Endothelial cell of umbilical vein (primary cell): Measurements from ENCODE around the gene RNF214. TPM values are rescaled to one million over a fixed set of nuclear protein-coding genes. Genes with fewer than 3 reads are reported as not detected.

Source experiments
- BruUV-seq: library from RNA; stranded (reverse); fragments of 400-500 nt; replicated peaks from 2 replicates; lab custom pipeline; 2021; lab: Mats Ljungman, UMichigan
- CTCF ChIA-PET: fragments of 300-600, 350-600 bp; sonication (Branson Sonifier 250); formaldehyde crosslinking; loops from one replicate; lab custom pipeline; 2021; ENCODE audit warnings: antibody characterized with exemption, inconsistent platforms; lab: Charles Lee
- POLR2A ChIA-PET: fragments of 300-600, 350-600 bp; sonication (Branson Sonifier 250); formaldehyde crosslinking; loops from one replicate; lab custom pipeline; 2021; ENCODE audit warnings: antibody characterized with exemption, inconsistent platforms; lab: Charles Lee
- DNase-seq: peaks from one replicate; pipeline ENCODE4 v3.0.0-alpha.2; 2011; ENCODE audit warnings: low read depth, low spot score
- FAIRE-seq: peaks from 2 replicates; lab custom pipeline; 2011; peaks lifted over from hg19 to GRCh38; lab: Jason Lieb, UNC
- H2AFZ ChIP-seq: 2 replicates; pipeline ENCODE4 v1.6.0; 2012; ENCODE audit warnings: low read depth, low read length, control low read depth, inconsistent platforms
- H3K27ac ChIP-seq: 2 replicates; pipeline ENCODE4 v1.5.1; 2011; ENCODE audit warnings: low read depth, mild to moderate bottlenecking, control low read depth, low read length, moderate library complexity; ENCODE audit not compliant: insufficient read depth
- H3K27me3 ChIP-seq, 2 experiments: 2 replicates each; pipeline versions ENCODE4 v1.6.0 to v1.6.1; 2011; ENCODE audit warnings: low read length in 2 of 2, mixed read lengths in 1 of 2; ENCODE audit not compliant: control insufficient read depth in 2 of 2, insufficient read depth in 2 of 2
- H3K36me3 ChIP-seq, 2 experiments: 2 replicates in 1 of 2; 3 replicates in 1 of 2; pipeline ENCODE4 v1.5.1; 2011; ENCODE audit warnings: low read length in 2 of 2, mild to moderate bottlenecking in 1 of 2, moderate library complexity in 1 of 2; ENCODE audit not compliant: control insufficient read depth in 2 of 2, insufficient read depth in 2 of 2; ENCODE audit errors: extremely low read depth in 1 of 2
- H3K4me1 ChIP-seq: 3 replicates; pipeline ENCODE4 v1.5.1; 2011; ENCODE audit warnings: mild to moderate bottlenecking, low read length; ENCODE audit not compliant: control insufficient read depth, insufficient read depth; ENCODE audit errors: extremely low read depth
- H3K4me2 ChIP-seq: 2 replicates; pipeline ENCODE4 v1.6.1; 2011; ENCODE audit warnings: low read length, control low read depth, mixed read lengths; ENCODE audit not compliant: insufficient read depth
- H3K4me3 ChIP-seq, 3 experiments: fragments of 200-600 bp in 1 of 3; sonication (generic), shearing (Covaris generic) in 1 of 3; replicated peaks in 1 of 3; 2 replicates each; pipeline ENCODE4 v1.5.1; 2011 to 2016; ENCODE audit warnings: control low read depth in 3 of 3, low read length in 3 of 3, mild to moderate bottlenecking in 2 of 3, inconsistent platforms in 1 of 3, low read depth in 1 of 3, moderate library complexity in 1 of 3; ENCODE audit not compliant: insufficient read depth in 1 of 3
- H3K79me2 ChIP-seq: 2 replicates; pipeline ENCODE4 v1.6.0; 2012; ENCODE audit warnings: low read length, inconsistent platforms; ENCODE audit not compliant: control insufficient read depth, insufficient read depth
- H3K9ac ChIP-seq: replicated peaks from 2 replicates; pipeline ENCODE3; 2011; ENCODE audit warnings: low read length, control low read depth; ENCODE audit not compliant: insufficient read depth; ENCODE audit errors: extremely low read depth
- H3K9me1 ChIP-seq: replicated peaks from 3 replicates; pipeline ENCODE4 v1.6.0; 2011; ENCODE audit warnings: mild to moderate bottlenecking, low read length; ENCODE audit not compliant: control insufficient read depth, insufficient read depth; ENCODE audit errors: extremely low read depth
- H3K9me3 ChIP-seq: replicated peaks from 2 replicates; pipeline ENCODE4 v1.5.1; 2012; ENCODE audit warnings: low read length, inconsistent platforms; ENCODE audit not compliant: control insufficient read depth, insufficient read depth
- H4K20me1 ChIP-seq: replicated peaks from 2 replicates; pipeline ENCODE3; 2011; ENCODE audit warnings: mild to moderate bottlenecking, low read length; ENCODE audit not compliant: control insufficient read depth, insufficient read depth; ENCODE audit errors: extremely low read depth
- EZH2 ChIP-seq: IDR thresholded peaks from 2 replicates; pipeline ENCODE4 v1.6.1; 2012; ENCODE audit warnings: borderline replicate concordance, low read depth, mild to moderate bottlenecking, moderate library complexity, low read length, inconsistent platforms; ENCODE audit not compliant: severe bottlenecking
- FOS ChIP-seq: IDR thresholded peaks from 2 replicates; pipeline ENCODE4 v1.6.1; 2011; ENCODE audit warnings: mild to moderate bottlenecking, low read length, moderate library complexity, borderline replicate concordance; ENCODE audit not compliant: insufficient read depth
- GATA2 ChIP-seq: IDR thresholded peaks from 2 replicates; pipeline ENCODE4 v1.7.0; 2011; ENCODE audit warnings: low read depth, mild to moderate bottlenecking, moderate library complexity, mixed read lengths, low read length; ENCODE audit not compliant: insufficient read length, insufficient read depth
- JUN ChIP-seq: IDR thresholded peaks from 2 replicates; pipeline ENCODE4 v1.6.1; 2011; ENCODE audit warnings: borderline replicate concordance, low read depth; ENCODE audit not compliant: insufficient read length, insufficient read depth
- MYC ChIP-seq: IDR thresholded peaks from one replicate; pipeline ENCODE4 v1.6.1; 2011; ENCODE audit warnings: mild to moderate bottlenecking, low read depth, low read length
- POLR2A ChIP-seq: IDR thresholded peaks from 2 replicates; pipeline ENCODE4 v1.6.1; 2012; ENCODE audit warnings: low read depth, mild to moderate bottlenecking, control low read depth, low read length
- POLR2AphosphoS5 ChIP-seq: IDR thresholded peaks from 2 replicates; pipeline ENCODE4 v1.6.1; 2012; ENCODE audit warnings: low read depth, mild to moderate bottlenecking, control low read depth, low read length, moderate library complexity; ENCODE audit not compliant: insufficient read depth
- dilution Hi-C: fragments of 300-500 bp; cut with MboI; formaldehyde crosslinking; loops from one replicate; pipeline ENCODE4 v1.15.0; 2019; ENCODE audit warnings: low sequenced_read_pairs; ENCODE audit not compliant: extremely low pct_ligation_motif_present
- intact Hi-C: fragments of 100-400 bp; cut with micrococcal nuclease; formaldehyde crosslinking; loops from one replicate; pipeline ENCODE4 v1.10.0; 2022
- polyA plus RNA-seq, 4 experiments: library from polyadenylated mRNA; depleted of rRNA in 3 of 4; stranded (reverse) in 3 of 4; unstranded in 1 of 4; fragments of >200 nt; gene quantifications; 2 replicates each; pipeline versions ENCODE4 v1.2.1 to v1.2.3, GENCODE V29; 2011 to 2012; ENCODE audit warnings: missing spikeins in 1 of 4
- total RNA-seq: library from RNA; stranded (reverse); gene quantifications from 2 replicates; pipeline ENCODE4 v1.2.3, GENCODE V29; 2021
- TF ChIP-seq, protein P1 (sequence below), 2 donors: IDR thresholded peaks; 1 replicate in 1 of 2; 2 replicates in 1 of 2; pipeline ENCODE4 v1.5.1; 2011; ENCODE audit warnings: low read length in 2 of 2, mild to moderate bottlenecking in 2 of 2, moderate library complexity in 2 of 2, control low read depth in 1 of 2, inconsistent platforms in 1 of 2, low read depth in 1 of 2; ENCODE audit not compliant: insufficient read depth in 1 of 2; ENCODE audit errors: extremely low read depth in 1 of 2
- TF ChIP-seq, protein P2 (sequence below): IDR thresholded peaks from 2 replicates; pipeline ENCODE4 v1.6.1; 2011; ENCODE audit not compliant: insufficient read depth, insufficient read length

Gene RNF214
- total and polyA plus RNA-seq, 2 donors (not counting 3 experiments of a cell fraction or from before 2014, with no cell fraction given) = 24.3 to 28.2 TPM

- no peak overlapping the region for H3K9ac ChIP-seq
- DNase-seq (no peak), FAIRE-seq (no peak)
- H3K79me2 ChIP-seq = no peaks in the 10 kb centered on the region
- intact Hi-C loops (no loop called here), dilution Hi-C loops (no loop called here)
- ChIA-PET CTCF (interaction anchor here (1.2 kb wide), 1 partner anchor 24 kb away, joined by 3 read pairs; the partner anchor contains the start of gene CEP164), POLR2A (no interaction called here)
- TF ChIP-seq FOS (no peak), POLR2A (no peak), POLR2AphosphoS5 (no peak), GATA2 (no peak), JUN (no peak), EZH2 (no peak), MYC (no peak)
- TF ChIP-seq, protein P1, sequence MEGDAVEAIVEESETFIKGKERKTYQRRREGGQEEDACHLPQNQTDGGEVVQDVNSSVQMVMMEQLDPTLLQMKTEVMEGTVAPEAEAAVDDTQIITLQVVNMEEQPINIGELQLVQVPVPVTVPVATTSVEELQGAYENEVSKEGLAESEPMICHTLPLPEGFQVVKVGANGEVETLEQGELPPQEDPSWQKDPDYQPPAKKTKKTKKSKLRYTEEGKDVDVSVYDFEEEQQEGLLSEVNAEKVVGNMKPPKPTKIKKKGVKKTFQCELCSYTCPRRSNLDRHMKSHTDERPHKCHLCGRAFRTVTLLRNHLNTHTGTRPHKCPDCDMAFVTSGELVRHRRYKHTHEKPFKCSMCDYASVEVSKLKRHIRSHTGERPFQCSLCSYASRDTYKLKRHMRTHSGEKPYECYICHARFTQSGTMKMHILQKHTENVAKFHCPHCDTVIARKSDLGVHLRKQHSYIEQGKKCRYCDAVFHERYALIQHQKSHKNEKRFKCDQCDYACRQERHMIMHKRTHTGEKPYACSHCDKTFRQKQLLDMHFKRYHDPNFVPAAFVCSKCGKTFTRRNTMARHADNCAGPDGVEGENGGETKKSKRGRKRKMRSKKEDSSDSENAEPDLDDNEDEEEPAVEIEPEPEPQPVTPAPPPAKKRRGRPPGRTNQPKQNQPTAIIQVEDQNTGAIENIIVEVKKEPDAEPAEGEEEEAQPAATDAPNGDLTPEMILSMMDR (IDR thresholded peaks at IDR 0.05; ENCODE audit: extremely low read depth in 1 of 2, insufficient read depth in 1 of 2, low read depth in 1 of 2, low read length in 2 of 2) = no peak
- TF ChIP-seq, protein P2, sequence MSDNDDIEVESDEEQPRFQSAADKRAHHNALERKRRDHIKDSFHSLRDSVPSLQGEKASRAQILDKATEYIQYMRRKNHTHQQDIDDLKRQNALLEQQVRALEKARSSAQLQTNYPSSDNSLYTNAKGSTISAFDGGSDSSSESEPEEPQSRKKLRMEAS = no peak
- H3K4me2 ChIP-seq = no peak overlapping the region
- no peaks in the 10 kb centered on the region for H3K9me1 ChIP-seq
- H3K9me3 ChIP-seq = no peaks in the 10 kb centered on the region
- no peak overlapping the region for H3K27ac ChIP-seq
- no peak overlapping the region for H3K4me3 ChIP-seq
- peaks cover 0 to 2% of the 10 kb centered on the region in 2 experiments for H3K36me3 ChIP-seq
- BruUV-seq = no TSS peak
- no peak overlapping the region for H2AFZ ChIP-seq
- no peaks in the 10 kb centered on the region for H3K27me3 ChIP-seq
- no peaks in the 10 kb centered on the region for H3K4me1 ChIP-seq
- H4K20me1 ChIP-seq = no peaks in the 10 kb centered on the region
These were observed 71.3 kb downstream of the RNF214 start for GRCh38 chr11:117303646-117304315.
